Measurements from ENCODE around the gene TRPM1.

GRCh38 chr15:30992249-30992864 lies 109.2 kb downstream of the TRPM1 start:
- TF ChIP-seq CTCF (conservative IDR thresholded peaks at IDR 0.05; ENCODE audit: low read length) = peak; percentile 33; the same call in 1 of the 2 replicates
- TF ChIP-seq EZH2phosphoT487 (IDR thresholded peaks at IDR 0.05; ENCODE audit: borderline replicate concordance, low read depth, low read length) = no peak

Data from OCI-LY7 (cell line).